ENCODE measurements around the gene SMIM43.
"Not testable (repeated sequence)": the region's sequence is repeated elsewhere in the genome, so short reads cannot be mapped to it uniquely, and the experiment has no call there.

SMIM43 gene

DNA sequence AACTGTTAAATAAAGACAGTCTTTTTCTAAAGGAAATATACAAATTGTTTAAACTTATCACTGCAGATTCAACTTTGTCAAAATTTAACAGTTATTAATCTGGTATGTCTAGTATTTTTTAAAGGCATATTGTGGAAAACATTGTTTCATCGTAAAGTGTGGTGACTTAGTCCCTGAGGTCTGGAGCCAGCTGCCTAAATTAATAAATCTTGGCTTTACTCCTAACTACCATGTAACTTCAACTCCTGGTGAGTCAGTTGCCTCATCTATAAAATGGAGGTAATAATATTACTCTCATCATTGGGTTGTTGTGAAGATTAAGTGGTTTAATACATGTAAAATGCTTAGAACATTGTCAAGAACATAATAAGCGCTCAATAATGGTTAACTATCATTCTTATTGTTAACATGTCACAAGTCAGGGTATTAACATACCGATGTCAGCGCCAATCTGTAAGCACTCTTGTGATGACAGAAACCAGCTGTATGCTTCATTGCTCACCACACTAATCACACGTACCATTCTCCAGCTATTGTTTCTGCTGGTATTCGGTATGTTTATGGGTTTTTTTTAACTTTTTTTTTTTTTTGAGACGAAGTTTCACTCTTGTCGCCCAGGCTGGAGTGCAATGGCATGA is 14.1 kb upstream of the SMIM43 start:
- no peak for DNase-seq

DNA sequence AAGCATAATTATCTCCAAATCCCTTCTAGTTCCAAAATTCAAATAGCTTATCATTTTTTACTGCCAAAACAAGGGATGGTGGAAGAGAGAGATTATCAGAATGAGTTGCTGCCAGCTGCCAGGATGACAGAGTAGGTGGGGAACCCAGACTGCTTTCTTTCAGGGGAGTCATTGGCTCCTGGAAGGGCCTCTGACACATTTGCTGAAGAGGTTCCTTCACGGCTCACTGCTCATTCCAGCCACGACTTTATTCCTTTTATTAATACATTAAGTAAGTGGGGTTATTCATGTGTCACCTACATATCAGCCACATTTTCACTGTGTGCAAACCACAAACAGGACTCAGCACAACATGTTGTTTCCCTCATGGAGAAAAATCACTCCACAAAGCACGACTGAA is 12.7 kb upstream of the SMIM43 start:
- no peak for DNase-seq

DNA sequence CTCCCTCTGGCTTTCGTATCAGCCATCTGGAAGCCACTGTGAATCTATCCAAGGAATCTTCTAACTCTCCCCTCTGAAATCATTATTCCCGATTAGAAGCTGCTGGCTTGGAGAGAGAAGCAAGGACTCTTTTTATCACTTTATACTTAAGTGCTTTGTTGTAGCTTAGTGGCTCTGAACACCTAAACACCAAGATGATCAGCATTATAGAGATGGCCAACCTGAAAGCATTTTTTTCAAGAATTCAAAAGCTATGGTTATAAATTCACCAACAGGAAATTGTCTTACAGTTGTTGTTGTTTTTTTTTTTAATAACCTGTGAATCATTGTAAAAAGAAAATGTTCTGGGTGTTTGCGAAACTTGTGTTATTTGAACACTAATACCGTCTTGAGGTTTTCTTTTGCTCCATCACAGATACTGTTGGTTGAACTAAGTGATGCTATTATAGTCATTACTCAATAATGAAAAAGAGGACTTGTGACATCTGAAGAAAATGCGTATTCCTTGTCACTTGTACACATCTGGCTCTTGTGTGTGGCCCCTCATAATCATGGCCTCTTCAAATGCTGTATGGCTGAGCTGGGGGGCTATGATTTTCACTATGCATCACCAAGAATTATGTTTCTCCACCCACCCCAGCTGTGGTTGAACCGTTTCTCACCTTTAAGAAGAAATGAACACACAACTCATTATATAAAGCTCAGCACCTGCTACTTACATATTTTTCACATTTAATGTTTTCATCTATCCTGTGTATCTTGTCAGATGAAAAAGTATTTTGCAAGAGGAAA is 11.8 kb upstream of the SMIM43 start:
- DNase-seq: no peak

DNA sequence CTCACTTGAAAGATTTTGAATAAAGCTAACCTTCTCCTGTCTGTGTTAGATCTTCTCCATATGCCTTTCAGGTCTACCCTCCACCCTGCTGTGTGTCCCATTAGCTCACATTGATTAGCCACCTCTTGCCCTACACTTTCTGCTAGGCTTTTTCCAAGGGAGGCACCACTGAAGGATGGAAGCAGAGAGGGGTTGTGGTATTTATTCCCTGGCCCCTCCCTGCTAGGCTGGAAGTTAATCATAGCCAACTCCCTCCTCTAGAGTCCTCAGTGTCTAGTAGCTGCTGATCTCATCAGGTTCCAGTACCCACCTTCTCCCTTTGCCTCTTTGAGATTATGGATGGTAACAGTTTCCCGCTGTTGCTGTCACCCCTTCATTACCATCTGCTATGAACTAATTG is 8.9 kb upstream of the SMIM43 start:
- DNase-seq: no peak

DNA sequence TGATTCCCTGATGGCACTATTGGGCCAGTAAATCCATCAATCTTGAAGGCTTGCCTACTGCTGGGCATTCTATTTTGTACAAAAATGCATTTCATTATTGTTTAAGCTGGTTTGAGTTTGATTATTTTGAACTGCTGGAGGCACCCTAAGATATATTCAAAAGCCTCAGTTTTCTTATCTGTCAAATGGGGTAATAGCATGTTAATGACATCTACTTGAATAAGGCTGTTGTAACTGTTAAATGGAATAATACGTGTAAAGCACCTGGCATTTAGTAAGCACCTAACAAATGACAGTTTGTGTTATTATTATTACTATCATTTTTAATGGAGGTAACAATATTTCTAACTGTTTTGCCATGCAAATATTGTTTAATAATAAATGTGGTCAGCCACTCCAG is 6.9 kb upstream of the SMIM43 start:
- no peak for DNase-seq

DNA sequence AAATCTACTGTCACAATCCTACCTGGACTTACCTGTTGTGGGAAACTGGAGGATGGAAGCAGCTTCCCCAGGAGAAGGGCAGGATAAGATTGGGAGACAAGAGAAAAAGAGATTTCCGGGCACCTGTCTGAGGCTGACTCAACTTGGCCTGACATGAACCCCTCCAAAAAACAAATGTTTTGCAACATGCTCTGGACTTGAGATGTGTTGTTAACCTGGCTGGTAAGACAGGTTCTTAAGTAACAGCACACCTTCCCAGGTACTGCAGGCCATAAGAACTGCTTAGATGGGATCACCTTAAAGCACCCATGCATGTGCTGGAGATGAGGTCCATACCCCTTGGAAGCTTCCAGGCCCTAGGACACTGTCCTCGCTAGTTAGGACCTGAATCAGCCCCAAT is 4.4 kb upstream of the SMIM43 start:
- DNase-seq: no peak

DNA sequence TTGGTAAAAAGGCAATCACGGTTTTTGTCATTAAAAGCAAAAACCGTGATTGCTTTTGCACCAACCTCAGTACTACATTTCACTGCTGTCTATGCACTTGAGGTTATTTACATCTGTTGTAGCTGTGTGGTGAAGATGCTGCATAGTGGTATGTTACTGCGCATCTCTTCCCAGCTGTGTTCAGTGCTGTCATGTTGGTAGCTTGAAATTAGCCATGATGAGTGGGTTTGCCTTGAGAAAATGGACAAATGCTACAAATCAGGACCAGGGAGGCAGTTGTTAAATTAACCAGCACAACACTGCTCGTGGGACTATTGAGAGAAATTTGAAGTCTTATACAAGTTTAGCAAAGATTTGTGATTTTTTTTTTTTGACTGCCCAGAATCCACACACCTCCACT is 2.2 kb upstream of the SMIM43 start:
- DNase-seq: no peak

DNA sequence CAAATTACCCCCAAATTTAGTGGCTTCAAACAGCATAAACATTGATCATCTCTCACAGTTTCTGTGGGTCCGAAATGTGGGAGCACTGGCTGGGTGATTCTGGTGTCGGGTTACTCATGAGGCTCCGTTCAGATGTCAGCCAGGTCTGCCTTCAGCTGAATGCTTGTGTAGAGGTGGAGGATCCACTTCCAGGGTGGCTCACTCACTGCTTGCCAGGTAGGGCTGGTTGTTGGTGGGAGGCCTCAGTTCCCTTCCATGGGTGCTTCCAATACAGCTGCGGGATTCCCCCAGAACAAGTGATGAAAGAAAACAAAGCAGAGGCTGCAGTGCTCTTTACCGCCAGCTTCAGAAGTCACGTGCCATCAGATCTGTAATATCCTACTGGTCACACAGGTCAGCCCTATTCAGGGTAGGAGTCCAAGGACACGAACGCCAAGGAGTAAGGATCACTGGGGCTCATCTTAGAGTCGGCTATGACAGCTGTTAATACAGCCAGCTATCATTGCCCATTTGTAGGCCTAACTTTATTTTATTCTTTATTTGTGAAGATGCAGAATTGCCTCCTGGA is 1.1 kb upstream of the SMIM43 start:
- DNase-seq: no peak

DNA sequence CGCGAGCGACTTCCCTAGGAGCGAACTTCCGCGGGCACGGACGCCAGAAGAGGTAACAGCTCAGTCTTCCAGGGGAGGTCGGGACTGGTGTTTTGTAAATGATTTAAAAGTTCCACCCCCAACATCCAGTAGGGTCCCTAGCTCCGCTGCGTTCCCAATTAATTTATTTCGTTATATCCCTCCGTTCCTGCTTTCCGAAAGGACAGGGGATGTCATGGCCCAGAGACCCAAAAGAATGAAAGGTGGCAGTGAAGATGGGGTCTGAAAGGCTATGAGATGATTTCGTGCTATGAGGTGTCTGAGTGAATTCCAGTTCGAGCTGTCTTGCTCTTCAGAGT is 373 bp upstream of the SMIM43 start:
- DNase-seq: no peak

DNA sequence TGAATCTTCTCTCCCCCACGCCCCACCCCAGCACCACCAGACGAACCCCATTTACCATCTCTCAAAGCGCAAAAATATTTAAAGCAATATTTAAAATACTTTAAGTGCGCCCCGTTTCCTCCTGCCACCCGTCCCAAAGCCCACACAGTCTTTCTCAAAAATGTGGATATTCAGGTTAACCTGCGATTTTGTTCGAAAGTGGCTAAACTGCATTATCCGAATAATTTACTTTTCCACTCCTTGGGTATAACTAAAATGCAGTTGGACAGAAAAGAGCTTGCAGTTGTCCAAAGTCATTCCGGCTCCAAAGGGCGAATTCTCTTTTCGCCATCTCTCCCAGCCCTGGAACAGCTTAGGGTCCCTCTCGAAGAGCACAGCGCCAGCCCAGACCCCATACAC is 662 bp downstream of the SMIM43 start:
- no peak for DNase-seq

DNA sequence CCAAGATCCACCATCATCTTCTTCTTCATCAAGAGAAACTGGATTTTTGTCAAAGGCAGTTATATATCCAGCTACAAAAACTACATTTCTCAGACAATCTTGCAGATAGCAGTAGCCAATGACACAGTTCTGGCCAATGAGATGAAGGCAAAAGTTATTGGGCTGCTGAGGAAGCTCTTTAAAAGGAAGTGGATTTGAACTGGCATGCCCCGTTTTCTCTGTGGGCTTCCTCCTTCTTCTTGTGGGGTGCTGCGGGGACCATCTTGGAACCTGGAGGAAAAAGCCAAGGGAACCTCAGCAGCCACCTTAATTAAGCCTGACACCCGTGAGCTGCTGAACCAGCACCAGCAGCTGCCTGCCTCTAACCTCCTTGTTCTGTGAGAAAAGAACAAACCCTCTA is 4.8 kb downstream of the SMIM43 start:
- no peak for DNase-seq

DNA sequence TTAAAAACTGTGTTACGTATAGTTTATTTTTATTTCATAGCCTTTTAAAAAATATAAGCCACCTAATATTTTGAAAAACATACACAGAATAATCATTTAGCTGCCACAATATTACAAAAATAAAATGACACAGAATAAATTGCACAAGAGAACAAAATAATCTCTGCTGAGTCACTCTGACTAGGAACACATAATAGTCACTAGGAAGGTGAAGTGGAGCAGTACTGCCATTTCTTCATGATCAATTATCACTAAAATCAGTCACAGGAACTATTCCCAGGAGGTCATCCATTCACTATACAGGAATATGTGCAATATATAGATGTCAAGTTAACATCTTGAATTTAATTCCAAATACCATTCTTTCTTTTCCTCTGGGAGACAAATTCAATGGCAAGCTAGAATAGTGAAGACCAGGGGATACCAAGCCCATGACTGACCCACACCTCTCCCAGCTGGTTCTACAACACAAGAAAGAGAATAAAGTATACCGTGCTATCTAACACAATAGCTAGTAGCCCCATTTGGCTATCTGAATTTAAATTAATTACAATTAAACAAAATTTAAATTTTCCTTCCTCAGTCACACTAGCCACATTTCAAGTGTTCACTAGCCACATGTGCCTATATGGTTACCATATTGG is 5.9 kb downstream of the SMIM43 start:
- DNase-seq: no peak

DNA sequence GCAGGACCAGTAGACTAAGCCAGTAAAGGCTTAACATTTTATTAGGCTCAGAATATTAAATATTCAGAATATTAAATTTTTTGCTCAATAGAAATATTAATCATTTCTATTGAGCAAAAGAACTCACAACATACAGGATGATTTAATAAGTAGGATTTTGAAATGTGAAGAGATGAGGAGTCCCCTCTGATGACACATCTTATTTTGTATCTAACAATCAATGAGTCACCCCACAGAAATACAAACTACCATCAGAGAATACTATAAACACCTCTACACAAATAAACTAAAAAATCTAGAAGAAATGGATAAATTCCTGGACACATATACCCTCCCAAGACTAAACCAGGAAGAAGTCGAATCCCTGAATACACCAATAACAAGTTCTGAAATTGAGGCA is 12.8 kb downstream of the SMIM43 start:
- not testable (repeated sequence) for DNase-seq

DNA sequence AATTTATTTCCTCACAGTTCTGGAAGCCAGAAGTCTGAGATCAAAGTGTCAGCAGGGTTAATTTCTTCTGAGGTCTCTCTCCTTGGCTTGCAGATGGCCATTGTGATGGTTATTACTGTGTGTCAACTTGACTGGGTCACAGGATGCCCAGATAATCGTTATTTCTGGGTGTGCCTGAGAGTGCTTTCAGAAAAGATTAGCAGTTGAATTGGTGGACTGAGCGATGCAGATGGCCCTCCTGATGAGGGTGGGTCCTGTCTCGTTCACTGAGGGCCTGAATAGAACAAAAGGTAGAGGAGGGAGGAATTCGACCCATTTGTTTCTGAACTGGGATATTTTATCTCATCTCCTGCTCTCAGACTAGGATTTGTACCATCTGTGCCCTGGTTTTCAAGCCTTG is 15.7 kb downstream of the SMIM43 start:
- no peak for DNase-seq

DNA sequence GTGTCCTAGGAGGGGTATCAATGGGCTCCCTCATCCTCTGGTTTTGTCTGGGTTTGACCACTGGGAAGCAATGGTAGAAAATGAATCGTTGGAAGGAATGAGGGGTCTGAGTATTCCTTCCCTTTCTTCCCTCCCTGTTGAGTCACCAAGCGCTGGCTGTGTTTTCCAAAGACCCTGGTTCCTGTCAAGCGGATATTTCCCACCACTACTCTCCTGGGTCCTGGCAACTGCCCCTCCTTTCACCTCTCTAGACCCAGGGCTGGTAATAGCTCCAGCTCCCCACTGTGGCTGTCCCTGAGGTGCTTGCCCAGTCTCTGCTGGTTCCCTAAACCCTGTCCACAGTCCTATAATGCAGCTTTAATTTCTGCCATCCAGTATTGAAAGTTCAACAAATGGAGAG is 22.2 kb downstream of the SMIM43 start:
- DNase-seq: no peak

DNA sequence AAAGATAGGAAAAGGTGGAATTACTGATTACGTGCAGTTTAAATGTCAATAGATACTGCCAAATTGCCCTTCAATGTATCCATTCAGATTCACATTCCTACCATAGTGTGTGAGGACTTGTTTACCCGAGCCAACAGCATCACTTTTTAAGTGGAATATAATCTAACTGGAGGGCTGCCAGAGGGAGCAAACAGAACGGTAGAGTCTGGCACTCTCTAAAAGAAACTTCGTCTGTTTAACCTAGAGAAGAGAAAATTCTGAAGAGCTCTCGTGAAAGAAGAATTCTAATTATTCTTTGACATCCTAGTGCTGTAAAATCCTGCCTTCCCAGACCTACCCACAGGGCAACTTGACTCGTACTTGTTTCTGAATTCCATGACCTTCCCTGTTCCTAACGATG is 23.2 kb downstream of the SMIM43 start:
- no peak for DNase-seq

DNA sequence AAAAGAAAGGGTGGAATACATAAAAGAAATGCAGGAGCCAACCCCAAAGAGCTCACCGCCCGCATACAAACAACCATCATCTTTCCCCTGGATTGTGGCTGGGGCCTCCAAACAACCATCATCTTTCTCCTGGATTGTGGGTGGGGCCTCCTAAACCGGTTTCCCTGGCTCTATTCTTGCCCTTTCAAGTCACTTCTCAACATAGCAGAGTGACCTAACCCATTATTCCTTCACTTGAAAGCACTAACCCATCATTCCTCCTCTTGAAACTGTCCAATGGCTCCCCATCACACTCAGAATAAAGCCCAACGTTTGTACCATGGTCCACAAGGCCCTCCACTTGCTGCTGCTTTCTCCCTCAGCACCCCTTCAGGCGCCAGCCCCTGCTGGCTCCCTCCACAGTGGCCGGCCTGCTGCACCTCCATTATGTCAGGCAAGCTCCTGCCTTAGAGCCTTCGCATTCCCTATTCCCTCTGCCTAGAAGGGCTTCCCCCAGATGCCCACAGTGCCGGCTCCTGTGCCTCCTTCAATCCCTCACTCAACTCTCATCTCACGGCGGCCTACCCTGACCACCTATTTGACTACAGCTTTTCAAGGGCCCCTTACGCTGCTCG is 24.1 kb downstream of the SMIM43 start:
- no peak for DNase-seq

DNA sequence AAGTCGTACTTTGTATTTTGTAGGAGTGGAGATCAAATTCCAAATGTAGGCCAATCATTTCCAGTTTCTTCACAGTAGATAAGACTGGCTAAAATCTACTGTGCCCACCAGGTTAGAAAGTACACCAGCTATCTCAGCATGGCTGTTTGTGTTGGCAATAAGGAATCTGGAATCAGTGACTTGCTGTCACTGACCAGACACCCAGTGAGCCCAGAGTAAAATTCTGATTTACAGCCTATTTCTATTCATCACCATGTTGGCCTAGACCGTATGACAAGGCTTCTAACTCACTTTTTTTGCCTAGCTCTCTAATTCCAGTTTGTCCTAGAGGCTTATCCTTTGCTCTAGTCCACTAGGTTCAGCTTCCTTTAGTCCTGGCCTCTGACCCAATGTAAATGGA is 25.4 kb downstream of the SMIM43 start:
- no peak for DNase-seq

DNA sequence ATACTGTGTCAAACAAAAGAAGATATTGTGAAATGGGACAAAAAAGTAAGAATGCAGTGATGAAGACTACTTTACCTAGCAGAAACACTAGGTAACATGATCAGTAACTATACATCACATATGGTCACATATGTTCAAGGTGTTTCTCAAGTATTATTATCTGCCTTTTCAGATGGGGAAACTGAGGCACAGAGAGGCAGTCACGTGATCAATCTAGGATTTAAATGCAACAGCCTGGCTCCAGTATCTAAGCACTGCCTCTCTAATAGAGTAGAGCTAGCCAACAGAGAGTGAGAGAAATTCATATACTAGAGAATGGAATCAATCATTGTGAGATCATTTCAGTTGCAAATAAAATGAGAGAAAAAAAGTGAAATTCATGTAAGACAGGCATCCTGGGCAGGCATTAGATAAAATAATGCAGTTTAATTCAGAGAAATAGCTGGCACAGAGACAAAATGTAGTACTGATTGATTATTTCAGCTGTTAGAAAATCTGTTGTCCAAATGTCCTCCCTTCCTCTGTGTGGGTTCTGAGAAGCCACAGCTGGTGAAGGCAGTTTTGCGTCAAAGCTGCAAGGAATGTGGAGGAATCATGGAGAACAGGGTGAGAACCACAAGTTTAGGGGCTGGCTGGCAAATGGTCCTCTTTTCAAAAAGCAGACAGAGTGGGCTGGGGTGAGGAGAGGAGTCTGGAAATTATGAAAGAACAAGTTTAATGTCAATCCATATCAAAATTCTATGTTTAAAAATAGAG is 26.0 kb downstream of the SMIM43 start:
- DNase-seq: no peak

DNA sequence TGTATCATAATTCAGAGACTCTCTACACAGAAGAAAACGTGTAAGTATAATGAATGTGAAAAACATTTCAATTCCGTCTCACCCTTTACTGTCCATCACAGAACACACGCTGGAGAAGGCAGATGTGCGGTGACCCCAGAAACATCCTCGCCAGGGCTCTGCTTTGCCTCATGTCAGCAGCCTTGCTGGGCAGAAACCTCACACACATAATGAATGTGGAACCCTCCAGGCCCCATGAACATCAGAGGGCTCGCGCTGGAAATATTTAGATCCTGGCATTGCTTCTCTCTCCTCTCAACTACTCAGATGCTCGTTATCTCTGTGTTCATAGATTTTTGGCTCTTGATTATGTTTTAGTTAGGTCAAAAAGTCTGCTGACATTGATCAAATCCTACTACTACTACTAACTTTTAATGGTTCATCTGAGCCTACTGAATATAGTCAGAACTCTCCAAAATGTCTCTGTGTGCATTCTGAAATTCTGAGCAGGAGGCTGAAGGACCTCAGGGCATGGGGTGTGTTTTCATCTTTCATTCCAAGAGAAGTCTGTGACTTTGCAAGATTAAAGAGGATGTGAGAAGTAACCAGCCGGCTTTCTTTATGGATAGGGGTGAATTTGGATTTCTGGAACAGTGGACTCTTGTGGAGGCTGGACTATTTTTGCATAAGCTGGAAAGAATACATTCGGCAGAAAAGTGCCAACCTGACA is 27.0 kb downstream of the SMIM43 start:
- no peak for DNase-seq

DNA sequence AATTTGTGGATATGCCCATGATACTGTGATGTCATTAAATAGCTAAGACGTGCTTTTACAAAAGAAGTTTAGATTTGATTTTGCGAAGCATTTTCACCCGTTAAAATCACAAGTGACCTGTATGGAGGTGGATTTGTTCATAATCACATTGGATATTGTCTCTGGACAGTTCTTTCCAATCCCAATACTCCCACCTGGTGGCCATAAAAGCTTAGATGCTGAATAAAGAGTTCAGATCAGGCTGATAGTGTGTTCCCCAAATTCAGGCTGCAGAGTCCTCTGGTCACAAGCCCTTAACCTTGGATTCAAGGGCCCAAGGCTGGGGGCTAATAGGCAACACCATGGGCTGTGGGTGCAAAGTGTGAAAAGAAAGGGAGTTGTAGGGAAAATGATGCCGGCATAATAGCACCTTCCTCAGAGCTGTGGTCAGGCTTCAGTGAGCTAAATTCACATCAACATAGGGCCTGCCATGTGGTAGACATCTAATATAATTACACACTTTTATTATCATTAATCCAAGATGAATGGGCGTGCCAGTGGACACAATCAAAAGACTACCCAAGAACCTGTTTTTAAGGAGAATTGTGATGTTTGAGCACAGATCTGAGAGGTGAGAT is 28.1 kb downstream of the SMIM43 start:
- DNase-seq: no peak

DNA sequence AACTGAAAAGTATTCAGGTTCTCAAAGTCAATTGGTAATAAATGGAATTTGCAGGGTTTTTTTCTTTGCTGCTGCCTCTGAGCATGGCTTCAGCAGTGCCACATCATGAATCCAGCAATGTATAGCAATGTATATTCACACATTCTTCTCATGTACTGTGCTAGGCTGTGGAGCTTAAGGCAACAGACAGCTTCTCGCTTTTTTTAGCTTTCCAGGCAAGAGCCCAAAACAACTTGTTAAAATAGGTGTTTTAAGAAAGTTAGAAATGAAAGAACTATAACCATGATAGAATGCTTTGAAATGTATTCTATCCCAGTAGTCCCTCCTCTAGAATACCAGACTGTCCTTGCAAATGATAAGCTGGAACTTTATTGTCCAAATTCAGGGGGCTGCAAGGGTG is 30.4 kb downstream of the SMIM43 start:
- no peak for DNase-seq

Measured in SIG-M5 (cell line).